ENCODE measurements around the gene IL4R.

- TF ChIP-seq CTCF (conservative IDR thresholded peaks at IDR 0.05), result no peak
- no peak for TF ChIP-seq ZFX (IDR thresholded peaks at IDR 0.05)
These were observed 36.2 kb downstream of the IL4R start for GRCh38 chr16:27350006-27350405.

Data from C4-2B (cell line).